ENCODE results near the gene DMAC2L.
A peak's percentile ranks its signal among the peaks of the same experiment; 100 is the strongest.
"Not testable (repeated sequence)": the region's sequence is repeated elsewhere in the genome, so short reads cannot be mapped to it uniquely, and the experiment has no call there.

DMAC2L gene, protein sequence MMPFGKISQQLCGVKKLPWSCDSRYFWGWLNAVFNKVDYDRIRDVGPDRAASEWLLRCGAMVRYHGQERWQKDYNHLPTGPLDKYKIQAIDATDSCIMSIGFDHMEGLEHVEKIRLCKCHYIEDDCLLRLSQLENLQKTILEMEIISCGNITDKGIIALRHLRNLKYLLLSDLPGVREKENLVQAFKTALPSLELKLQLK

DNA sequence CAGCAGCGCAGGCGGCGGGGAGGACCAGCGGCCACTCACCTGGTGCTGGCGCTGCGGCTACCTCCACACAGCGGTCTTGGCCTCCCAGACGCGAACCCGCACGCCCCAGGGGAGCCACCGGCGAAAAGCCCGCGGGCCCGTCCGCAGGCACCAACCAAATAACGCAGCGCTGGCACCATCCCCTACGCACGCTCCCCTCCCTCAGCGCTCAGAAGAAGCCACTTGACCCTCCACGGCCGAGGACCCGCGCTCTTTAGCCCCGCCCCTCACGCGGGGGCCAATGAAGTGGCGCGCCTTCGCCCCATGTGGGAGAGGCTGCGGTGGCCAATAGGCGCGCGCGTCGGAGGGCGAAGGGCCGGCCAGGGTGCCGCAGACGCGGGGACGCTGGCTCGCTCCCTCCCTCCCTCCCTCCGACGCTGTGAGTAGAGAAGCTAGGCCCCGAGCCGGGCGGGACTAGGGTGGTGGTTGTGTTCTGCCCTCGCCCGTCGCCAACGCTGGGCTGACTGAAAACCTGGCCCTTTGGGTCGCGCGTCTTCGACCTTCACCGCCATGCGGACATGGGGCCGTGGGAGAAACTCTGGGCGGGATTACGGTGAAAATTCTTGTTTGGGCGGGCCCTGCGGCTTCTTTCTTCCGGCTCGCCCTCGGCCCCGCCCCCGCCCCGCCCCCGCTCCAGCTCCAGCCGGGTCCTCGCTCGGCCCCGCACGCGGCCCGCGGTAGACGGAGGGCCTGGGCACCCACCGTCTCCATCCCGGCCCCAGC is at the start of gene DMAC2L, which contains the start of gene L2HGDH:
TSS of gene DMAC2L (plus strand) at position 353 of the 762 bp plus-strand sequence. CDS start 9,164 bp downstream, outside the sequence.
TSS of gene L2HGDH (minus strand) at position 258 of the 762 bp plus-strand sequence. CDS start at position 179, 79 bp downstream.
- DNase-seq: peak; percentile 93

GRCh38 chr14:50262865-50263264 is 49.3 kb upstream of the DMAC2L start:
- no peak for DNase-seq

GRCh38 chr14:50263321-50263720 is 48.8 kb upstream of the DMAC2L start:
- no peak for DNase-seq

GRCh38 chr14:50265029-50265428 is 47.1 kb upstream of the DMAC2L start:
- no peak for DNase-seq

GRCh38 chr14:50270932-50271331 is 41.2 kb upstream of the DMAC2L start:
- DNase-seq: no peak

GRCh38 chr14:50272498-50272897 is 39.6 kb upstream of the DMAC2L start:
- no peak for DNase-seq

DNA sequence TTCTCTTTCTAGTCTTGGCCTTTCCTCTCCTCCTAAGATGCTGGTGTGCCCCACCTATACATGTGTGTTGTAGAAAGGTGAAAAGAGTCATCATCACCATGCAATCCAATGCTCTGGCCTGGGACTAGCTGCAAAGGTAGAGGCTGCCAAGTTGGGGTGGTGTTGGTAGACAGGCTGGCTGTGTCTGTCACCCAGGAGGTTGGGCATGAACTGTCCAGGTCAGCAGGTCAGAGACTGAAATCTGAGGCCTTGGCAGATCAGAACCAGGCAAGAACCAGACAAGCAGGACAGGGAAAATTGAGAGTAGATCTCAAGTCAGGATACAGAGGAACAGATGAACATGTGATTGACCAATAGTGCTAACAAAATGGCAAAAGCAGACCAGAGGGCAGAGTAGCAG is 26.3 kb upstream of the DMAC2L start:
- no peak for DNase-seq

- no peak for DNase-seq
Measured at GRCh38 chr14:50288146-50288545, 24.0 kb upstream of the DMAC2L start.

DNA sequence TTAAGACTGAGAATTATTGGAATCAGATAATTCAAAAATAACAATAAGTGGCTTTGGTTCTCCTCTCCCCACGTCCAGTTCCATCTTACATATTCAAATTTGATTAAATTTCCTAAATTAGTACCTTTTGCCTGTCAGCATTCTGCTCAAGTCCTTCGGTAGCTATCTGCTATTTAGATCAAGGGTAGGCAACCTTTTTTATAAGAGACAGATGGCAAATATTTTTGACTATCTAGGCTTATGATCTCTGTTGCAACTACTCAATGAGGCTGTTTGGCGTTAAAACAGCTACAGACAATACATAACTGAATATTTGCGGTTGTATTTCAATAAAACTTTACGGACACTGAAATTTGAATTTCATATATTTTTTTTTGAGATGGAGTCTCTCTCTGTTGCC is 21.8 kb upstream of the DMAC2L start:
- no peak for DNase-seq

- DNase-seq: no peak
Measured at GRCh38 chr14:50299585-50299984, 12.5 kb upstream of the DMAC2L start.

DNA sequence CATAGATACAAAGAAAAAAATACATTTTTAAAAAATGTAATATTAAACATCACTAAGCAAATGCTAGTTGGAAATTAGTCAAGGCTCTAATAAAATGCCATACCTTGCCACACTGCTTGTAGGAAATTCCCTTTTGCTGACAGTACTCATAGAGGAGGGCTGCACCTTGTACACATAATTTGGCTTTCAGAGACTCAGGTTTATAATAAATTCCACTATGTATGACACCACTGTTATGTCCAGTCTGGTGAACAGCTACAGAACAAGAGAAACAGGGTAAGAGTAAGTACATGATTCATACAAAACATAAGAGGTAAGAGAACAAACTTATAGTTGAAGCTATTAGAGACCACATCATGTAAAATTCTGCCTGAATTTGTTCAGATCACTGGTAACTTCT is 10.2 kb upstream of the DMAC2L start:
- no peak for DNase-seq

GRCh38 chr14:50303744-50304471 is 8.2 kb upstream of the DMAC2L start:
- DNase-seq: no peak

- DNase-seq: no peak
Measured at GRCh38 chr14:50308363-50308915, 3.7 kb upstream of the DMAC2L start.

DNA sequence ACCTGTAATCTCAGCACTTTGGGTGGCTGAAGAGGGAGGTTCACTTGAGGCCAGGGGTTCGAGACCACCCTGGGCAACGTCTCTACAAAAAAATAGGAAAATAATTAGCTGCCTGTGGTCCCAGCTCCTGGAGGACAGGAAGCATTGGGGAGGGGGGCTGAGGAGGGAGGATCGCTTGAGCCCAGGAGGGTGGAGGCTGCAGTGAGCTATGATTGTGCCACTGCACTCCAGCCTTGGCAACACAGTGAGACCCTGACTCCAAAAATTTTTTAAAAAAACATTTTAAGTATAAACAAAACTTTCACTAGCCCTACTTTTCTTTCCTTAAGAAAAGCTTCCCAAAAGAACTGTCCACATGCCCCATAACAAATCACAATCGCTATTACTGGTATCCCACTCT is 1.7 kb upstream of the DMAC2L start:
- DNase-seq: no peak

GRCh38 chr14:50311337-50311971 is 670 bp upstream of the DMAC2L start:
- DNase-seq: no peak

- DNase-seq: no peak
Measured at GRCh38 chr14:50312734-50313054, 570 bp downstream of the DMAC2L start.

DNA sequence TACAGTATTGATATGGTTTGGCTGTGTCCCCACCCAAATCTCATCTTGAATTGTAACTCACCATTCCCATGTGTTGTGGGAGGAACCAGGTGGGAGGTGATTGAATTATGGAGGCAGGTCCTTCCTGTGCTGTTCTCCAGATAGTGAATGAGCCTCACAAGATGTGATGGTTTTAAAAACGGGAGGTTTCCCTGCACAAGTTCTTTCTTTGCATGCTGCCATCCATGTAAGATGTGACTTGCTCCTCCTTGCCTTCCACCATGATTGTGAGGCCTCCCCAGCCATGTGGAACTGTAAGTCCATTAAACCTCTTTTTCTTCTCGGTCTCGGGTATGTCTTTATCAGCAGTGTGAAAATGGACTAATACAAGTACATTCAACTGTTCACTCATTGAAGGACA is 2.0 kb downstream of the DMAC2L start:
- DNase-seq: not testable (repeated sequence)

- peak; percentile 45 for DNase-seq
Measured at GRCh38 chr14:50318031-50318626, 6.0 kb downstream of the DMAC2L start.

- no peak for DNase-seq
Measured at GRCh38 chr14:50319293-50319692, 7.2 kb downstream of the DMAC2L start.

GRCh38 chr14:50319721-50320120 is 7.6 kb downstream of the DMAC2L start:
- DNase-seq: peak; percentile 30

DNA sequence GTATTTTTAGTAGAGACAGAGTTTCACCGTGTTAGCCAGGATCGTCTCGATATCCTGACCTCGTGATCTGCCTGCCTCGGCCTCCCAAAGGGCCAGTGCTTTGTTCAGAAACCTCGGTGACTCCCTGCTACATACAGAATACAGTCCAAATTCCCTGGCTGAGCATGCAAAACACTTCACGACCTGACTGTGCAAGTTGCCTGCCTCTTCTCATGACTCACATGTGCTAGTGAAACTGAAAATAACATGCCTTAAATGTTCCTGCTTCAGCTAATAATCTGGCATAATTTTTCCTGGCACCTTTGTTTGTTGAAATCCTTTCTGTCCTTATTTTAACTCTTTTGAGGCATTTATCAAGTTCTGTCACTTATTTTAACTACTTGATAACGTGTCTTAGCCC is 8.2 kb downstream of the DMAC2L start:
- peak; percentile 55 for DNase-seq

DNA sequence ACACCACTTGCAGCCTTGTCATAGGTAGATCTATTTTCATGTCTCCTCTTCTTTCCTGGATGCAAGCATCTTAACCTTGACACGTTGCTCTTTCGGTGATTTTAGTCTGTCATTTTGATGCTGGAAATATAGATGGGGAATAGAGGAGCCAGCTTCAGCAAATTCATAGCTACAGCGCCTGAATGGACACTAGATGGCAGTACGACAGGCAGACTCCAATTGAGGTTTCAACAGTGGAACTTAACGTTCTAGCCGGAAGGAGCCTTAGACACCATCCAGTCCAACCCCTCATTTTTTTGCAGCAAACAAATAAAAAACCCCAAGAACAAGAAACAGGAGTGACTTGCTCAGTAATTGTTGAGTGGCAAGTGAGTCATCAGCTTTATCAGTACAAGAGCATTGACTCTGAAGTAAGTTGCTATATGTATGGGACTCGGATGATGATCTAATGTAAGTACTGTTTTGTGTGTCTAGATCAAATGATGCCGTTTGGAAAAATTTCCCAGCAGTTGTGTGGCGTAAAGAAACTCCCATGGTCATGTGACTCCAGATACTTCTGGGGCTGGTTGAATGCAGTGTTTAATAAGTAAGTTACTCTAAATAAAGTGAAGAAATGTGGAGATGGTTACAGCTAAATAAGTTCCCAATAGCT is 9.0 kb downstream of the DMAC2L start:
- peak; percentile 94 for DNase-seq
